HEK293T (cell line): Measurements from ENCODE around the gene JPT2.

Experiments used
- CTCF ChIA-PET: fragments of 350-600 bp; formaldehyde crosslinking; extraction: SDS; loops from one replicate; lab custom pipeline; 2021; ENCODE audit warnings: antibody characterized with exemption, inconsistent platforms; lab: Yijun Ruan, JAX
- POLR2A ChIA-PET: fragments of 350-600 bp; formaldehyde crosslinking; extraction: SDS; loops from one replicate; lab custom pipeline; 2020; ENCODE audit warnings: antibody characterized with exemption, inconsistent platforms; lab: Yijun Ruan, JAX
- DNase-seq: peaks from one replicate; pipeline ENCODE4 v3.0.0; 2012; ENCODE audit warnings: mixed read lengths; ENCODE audit errors: extremely low spot score
- ARNT ChIP-seq: fragments of 450-650 bp; IDR thresholded peaks from 2 replicates; pipeline ENCODE4 v1.6.1; 2017; ENCODE audit warnings: mild to moderate bottlenecking
- BHLHE40 ChIP-seq: fragments of 450-650 bp; IDR thresholded peaks from 2 replicates; pipeline ENCODE4 v1.6.1; 2016; ENCODE audit warnings: mild to moderate bottlenecking, moderate library complexity, borderline replicate concordance
- CTBP1 ChIP-seq: fragments of 450-650 bp; IDR thresholded peaks from 2 replicates; pipeline ENCODE4 v1.6.1; 2016; ENCODE audit warnings: borderline replicate concordance
- ELF4 ChIP-seq: fragments of 450-650 bp; IDR thresholded peaks from 2 replicates; pipeline ENCODE4 v1.6.1; 2017; ENCODE audit warnings: antibody characterized with exemption
- FOXA1 ChIP-seq: fragments of 450-650 bp; IDR thresholded peaks from 2 replicates; pipeline ENCODE4 v1.6.1; 2016; ENCODE audit warnings: mild to moderate bottlenecking
- FOXK2 ChIP-seq: fragments of 450-650 bp; IDR thresholded peaks from 2 replicates; pipeline ENCODE4 v1.6.1; 2016; ENCODE audit warnings: mild to moderate bottlenecking
- FOXM1 ChIP-seq: fragments of 450-650 bp; IDR thresholded peaks from 2 replicates; pipeline ENCODE4 v1.6.1; 2017; ENCODE audit warnings: mild to moderate bottlenecking, borderline replicate concordance
- HDGF ChIP-seq: fragments of 450-650 bp; IDR thresholded peaks from 2 replicates; pipeline ENCODE4 v1.6.1; 2017; ENCODE audit warnings: antibody characterized with exemption, borderline replicate concordance
- L3MBTL2 ChIP-seq: fragments of 450-650 bp; conservative IDR thresholded peaks from 2 replicates; pipeline ENCODE4 v1.6.1; 2016; ENCODE audit warnings: mild to moderate bottlenecking
- LEF1 ChIP-seq: fragments of 450-650 bp; IDR thresholded peaks from 2 replicates; pipeline ENCODE4 v1.6.1; 2017; ENCODE audit warnings: mild to moderate bottlenecking, borderline replicate concordance
- NFRKB ChIP-seq: fragments of 450-650 bp; IDR thresholded peaks from 2 replicates; pipeline ENCODE4 v1.6.1; 2016; ENCODE audit warnings: mild to moderate bottlenecking, moderate library complexity
- SP1 ChIP-seq: fragments of 450-650 bp; IDR thresholded peaks from 2 replicates; pipeline ENCODE4 v1.6.1; 2017
- SUZ12 ChIP-seq: fragments of 450-650 bp; IDR thresholded peaks from 2 replicates; pipeline ENCODE4 v1.6.1; 2016; ENCODE audit warnings: mild to moderate bottlenecking
- TARDBP ChIP-seq: fragments of 450-650 bp; IDR thresholded peaks from 2 replicates; pipeline ENCODE4 v1.6.1; 2016
- ZNF384 ChIP-seq: fragments of 450-650 bp; IDR thresholded peaks from 2 replicates; pipeline ENCODE4 v1.6.1; 2016
- TF ChIP-seq, protein P1 (sequence below): fragments of 450-650 bp; IDR thresholded peaks from 2 replicates; pipeline ENCODE4 v1.6.1; 2016

Gene JPT2

DNA sequence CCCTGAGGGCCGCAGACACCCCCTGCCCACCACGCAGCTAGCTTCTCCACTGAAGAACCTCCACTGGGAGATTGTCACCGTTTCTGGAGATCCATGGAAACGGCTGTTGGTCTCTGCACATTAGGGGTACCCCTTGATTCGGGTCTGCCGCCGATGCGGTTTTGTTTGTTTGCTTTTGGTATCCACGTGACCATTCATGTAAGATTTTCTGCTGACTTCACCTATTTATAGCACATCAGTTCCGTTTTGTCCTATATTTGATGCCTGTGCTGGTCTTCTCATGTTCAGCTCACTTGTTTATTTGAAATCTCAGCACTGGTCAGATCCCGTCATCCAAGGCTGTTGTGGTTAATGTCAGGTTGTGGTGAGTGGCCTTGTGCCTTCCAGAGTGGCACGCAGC is 44.8 kb upstream of the JPT2 start:
- DNase-seq, result no peak
- CTCF ChIA-PET, result no interaction called here
- TF ChIP-seq FOXK2 (no peak), ARNT (no peak), HDGF (no peak), FOXM1 (no peak), SP1 (no peak), LEF1 (no peak), SUZ12 (no peak), TARDBP (no peak), ELF4 (no peak), CTBP1 (no peak), L3MBTL2 (no peak), ZNF384 (no peak)
- TF ChIP-seq, protein P1, sequence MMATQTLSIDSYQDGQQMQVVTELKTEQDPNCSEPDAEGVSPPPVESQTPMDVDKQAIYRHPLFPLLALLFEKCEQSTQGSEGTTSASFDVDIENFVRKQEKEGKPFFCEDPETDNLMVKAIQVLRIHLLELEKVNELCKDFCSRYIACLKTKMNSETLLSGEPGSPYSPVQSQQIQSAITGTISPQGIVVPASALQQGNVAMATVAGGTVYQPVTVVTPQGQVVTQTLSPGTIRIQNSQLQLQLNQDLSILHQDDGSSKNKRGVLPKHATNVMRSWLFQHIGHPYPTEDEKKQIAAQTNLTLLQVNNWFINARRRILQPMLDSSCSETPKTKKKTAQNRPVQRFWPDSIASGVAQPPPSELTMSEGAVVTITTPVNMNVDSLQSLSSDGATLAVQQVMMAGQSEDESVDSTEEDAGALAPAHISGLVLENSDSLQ, result no peak
- POLR2A ChIA-PET, result no interaction called here

DNA sequence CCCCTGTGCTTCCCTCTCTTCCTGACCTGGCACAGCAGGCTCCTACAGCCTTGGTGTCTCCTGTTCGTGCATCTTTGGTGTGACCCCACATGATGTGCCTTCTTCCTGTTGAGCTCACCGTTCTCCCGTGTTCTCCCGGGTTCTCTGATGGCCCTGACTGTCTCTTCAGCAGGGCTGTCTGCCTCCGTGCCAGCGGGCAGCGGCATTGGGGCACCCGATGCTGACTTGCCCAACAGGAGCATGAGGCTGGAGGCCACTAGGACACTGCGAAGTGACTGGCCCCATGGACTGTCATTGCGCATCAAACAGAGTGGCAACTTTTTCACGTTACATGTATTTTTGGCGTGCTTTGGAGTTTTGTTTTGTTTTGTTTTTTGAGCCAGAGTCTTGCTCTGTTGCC is 43.5 kb upstream of the JPT2 start:
- no peak for DNase-seq
- ChIA-PET POLR2A (no interaction called here), CTCF (interaction anchor here (0.7 kb wide), 1 partner anchor 71 kb away, joined by 3 read pairs; no protein-coding TSS in a partner anchor)
- no peak for TF ChIP-seq ARNT
- no peak for TF ChIP-seq FOXM1
- TF ChIP-seq NFRKB, result no peak
- no peak for TF ChIP-seq TARDBP
- no peak for TF ChIP-seq FOXK2
- TF ChIP-seq L3MBTL2, result no peak
- TF ChIP-seq ELF4, result no peak
- TF ChIP-seq LEF1, result no peak
- no peak for TF ChIP-seq HDGF
- no peak for TF ChIP-seq FOXA1
- TF ChIP-seq, protein P1, result no peak
- no peak for TF ChIP-seq SUZ12
- no peak for TF ChIP-seq BHLHE40
- no peak for TF ChIP-seq SP1
- no peak for TF ChIP-seq ZNF384

DNA sequence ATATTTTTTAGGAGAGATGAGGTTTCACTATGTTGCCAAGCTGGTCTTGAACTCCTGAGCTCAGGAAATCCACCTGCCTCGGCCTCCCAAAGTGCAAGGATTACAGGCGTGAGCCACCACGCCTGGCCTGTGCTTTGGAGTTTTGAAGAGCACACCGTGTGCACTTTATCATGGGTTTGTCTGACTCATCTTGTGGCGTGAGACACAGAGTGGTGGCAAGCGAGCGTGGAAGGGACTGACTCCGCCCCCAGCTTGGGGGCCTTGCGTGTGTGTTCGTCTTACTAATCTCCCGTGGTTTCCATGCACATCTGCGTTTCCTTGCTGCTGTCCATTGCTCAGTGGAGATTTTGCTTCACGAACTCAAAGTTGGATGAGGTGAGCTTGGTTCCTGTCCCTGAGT is 43.0 kb upstream of the JPT2 start:
- TF ChIP-seq BHLHE40 (no peak), LEF1 (no peak), NFRKB (no peak), ARNT (no peak), ZNF384 (no peak), ELF4 (no peak), SUZ12 (no peak), FOXA1 (no peak), HDGF (no peak), SP1 (no peak)
- TF ChIP-seq, protein P1, result no peak
- POLR2A ChIA-PET, result no interaction called here
- CTCF ChIA-PET, result no interaction called here
- no peak for DNase-seq

DNA sequence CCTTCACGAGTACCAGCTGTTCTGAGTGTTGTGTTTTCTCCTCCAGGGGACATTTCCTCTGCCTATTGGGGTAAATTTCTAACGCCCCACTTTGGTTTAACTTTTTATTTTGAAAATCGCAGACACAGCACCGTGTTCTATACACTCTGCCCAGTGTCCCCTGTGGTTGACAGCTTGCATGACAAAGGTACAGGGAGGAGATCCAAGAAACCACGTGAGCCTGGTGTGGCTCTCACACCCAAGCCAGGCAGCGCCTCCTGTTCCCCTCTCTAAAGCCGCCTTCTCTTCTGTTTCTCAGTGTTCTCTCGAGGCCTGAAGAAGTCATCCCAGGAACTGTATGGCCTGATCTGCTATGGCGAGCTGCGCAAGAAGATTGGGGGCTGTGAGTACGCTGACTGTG is 40.6 kb upstream of the JPT2 start:
- TF ChIP-seq ARNT, result no peak
- TF ChIP-seq FOXM1, result no peak
- TF ChIP-seq, protein P1, result no peak
- no peak for TF ChIP-seq SUZ12
- TF ChIP-seq ELF4, result no peak
- TF ChIP-seq FOXA1, result no peak
- TF ChIP-seq HDGF, result no peak
- no peak for TF ChIP-seq ZNF384
- no peak for TF ChIP-seq BHLHE40
- no peak for TF ChIP-seq FOXK2
- TF ChIP-seq TARDBP, result no peak
- TF ChIP-seq SP1, result no peak
- no peak for TF ChIP-seq L3MBTL2
- ChIA-PET POLR2A (no interaction called here), CTCF (no interaction called here)
- DNase-seq, result no peak

DNA sequence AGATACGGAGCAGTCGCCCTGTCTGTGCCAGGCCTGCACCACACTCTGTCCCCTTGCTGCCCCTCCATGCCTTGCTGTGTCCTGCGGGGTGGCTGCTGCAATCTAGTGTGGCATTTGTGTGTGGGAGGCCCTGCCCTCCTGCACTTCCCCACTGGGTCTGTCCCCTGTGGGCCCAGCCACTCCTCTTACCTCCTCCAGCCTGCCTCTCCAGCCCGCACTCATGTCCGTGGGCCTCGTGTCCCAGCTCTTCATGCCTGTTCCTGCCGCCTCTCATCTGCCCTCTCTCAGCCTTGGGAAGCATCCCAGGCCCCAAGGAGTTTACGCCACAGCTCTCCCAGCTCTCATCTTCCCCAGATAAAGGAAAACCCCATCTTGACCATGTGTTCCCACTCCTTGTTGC is 39.3 kb upstream of the JPT2 start:
- DNase-seq, result no peak
- ChIA-PET CTCF (no interaction called here), POLR2A (no interaction called here)
- TF ChIP-seq ARNT, result no peak
- no peak for TF ChIP-seq SUZ12

DNA sequence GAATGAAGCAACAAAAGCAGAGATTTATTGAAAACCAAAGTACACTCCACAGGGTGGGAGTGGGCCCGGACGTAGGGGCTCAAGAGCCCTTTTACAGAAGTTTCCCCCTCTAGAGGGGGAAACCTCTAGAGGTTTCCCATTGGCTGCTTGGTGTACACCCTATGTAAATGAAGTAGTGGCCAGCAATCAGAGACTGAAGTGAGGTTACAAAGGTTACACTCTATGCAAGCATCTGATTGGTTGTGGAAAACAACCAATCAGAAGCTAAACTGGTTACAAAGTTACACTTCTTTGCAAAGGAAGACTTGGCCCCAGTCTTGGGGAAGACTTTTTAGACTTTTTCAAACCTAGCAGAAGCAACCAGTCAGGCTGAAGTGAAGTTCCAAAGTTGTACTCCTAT is 38.8 kb upstream of the JPT2 start:
- TF ChIP-seq HDGF (no peak), CTBP1 (no peak), LEF1 (no peak), FOXK2 (no peak), FOXA1 (no peak), TARDBP (no peak), NFRKB (no peak), SP1 (no peak), BHLHE40 (no peak), ZNF384 (no peak), ELF4 (no peak), FOXM1 (no peak), SUZ12 (no peak), ARNT (no peak), L3MBTL2 (no peak)
- TF ChIP-seq, protein P1, result no peak
- ChIA-PET CTCF (no interaction called here), POLR2A (no interaction called here)
- DNase-seq, result no peak
